CD4-positive, alpha-beta T cell treated with Interleukin-6 at 100 ng/mL for 8 hours (primary cell): Measurements from ENCODE around the gene ADRB2.

ENCODE experiments used
- DNase-seq: peaks from one replicate; pipeline ENCODE4 v3.0.0-alpha.2; 2020; ENCODE audit warnings: mixed read lengths, low spot score

Gene ADRB2

GRCh38 chr5:148831590-148832565, 5.5 kb downstream of the ADRB2 start:
- no peak for DNase-seq

DNA sequence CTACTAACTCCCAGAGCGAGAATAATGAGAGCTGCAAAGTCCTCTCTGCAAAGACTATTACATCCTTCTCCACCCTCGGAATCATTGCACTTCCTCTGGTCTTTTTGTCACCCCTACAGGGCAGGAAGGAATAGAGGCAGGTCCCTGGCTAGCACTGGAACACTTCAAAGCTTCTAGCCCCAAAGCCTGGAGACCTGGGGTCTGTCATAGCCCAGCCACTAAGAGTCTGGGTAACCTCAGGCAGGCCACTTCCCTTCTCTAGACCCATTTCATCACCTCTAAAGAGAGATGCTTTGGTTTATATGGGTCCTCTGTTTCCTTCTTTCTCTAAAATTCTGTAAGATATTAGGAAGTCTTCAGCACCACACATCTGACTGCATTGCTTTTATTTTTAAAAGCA, 6.7 kb downstream of the ADRB2 start:
- DNase-seq, result no peak

- no peak for DNase-seq
Observed at GRCh38 chr5:148833925-148834324, 7.5 kb downstream of the ADRB2 start.

- DNase-seq, result no peak
Observed at GRCh38 chr5:148834689-148835088, 8.3 kb downstream of the ADRB2 start.

- no peak for DNase-seq
Observed at GRCh38 chr5:148836272-148837250, 10.2 kb downstream of the ADRB2 start.

- no peak for DNase-seq
Observed at GRCh38 chr5:148837383-148837782, 11.0 kb downstream of the ADRB2 start.

- no peak for DNase-seq
Observed at GRCh38 chr5:148838357-148838756, 11.9 kb downstream of the ADRB2 start.

DNA sequence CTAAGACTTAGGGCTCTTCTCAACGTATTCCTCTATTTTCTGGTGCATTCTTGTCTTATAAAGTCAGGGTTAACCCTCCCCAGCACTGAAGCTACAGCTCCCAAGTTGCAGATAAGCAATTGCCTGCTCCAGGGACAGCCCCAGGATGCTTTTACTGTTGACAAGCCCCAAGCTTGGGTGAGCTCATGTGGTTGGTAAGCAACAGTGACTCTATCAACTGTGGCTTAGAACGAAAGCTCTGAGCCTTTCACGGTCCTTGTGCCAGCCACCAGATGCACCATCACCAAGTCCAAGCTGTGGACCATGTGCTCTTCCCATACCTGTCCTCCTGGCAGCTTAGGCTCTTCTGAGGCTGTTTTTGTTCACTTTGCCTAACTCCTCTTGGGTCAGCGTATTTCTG, 13.5 kb downstream of the ADRB2 start:
- no peak for DNase-seq

- DNase-seq, result no peak
Observed at GRCh38 chr5:148840531-148840930, 14.1 kb downstream of the ADRB2 start.

DNA sequence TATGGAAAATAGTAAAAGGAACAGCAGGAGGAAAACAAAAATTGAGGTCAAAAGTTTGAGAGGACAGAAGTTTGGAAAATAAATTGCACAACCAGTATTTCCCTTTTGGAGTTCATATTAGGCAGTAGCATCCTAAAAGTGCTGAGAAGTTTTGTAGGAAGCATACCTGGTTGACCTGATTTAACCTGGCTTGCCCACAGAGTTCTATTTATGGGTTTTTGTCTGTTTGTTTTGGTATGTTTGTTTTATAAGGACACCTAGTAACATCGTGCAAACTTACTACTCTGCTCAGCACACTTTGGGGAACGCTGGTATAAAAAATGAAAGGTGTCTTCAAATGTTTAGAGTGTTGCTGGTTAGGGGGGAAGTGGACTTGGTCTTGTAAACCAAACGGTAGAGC, 15.1 kb downstream of the ADRB2 start:
- no peak for DNase-seq

DNA sequence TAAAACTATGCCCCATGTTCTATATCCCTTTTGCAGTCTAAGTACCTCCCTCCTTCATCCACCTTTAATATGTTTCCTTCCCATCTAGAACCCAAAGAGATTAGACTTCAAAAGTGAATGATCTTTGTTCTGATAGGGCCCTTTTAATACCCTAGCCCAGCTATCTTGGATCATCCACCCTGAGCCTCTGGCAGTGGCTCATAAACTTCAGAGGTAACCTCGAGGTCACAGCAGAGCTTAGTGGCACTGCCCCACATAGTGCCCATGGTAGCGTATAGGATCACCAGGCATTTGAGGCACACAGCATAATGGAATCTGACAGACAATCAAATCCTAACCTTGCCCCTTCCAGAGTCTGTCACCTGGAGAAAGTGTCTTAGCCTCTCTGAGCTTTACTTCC, 15.8 kb downstream of the ADRB2 start:
- DNase-seq, result no peak

GRCh38 chr5:148843510-148844318, 17.3 kb downstream of the ADRB2 start:
- no peak for DNase-seq

- DNase-seq, result no peak
Observed at GRCh38 chr5:148844433-148845280, 18.2 kb downstream of the ADRB2 start.

DNA sequence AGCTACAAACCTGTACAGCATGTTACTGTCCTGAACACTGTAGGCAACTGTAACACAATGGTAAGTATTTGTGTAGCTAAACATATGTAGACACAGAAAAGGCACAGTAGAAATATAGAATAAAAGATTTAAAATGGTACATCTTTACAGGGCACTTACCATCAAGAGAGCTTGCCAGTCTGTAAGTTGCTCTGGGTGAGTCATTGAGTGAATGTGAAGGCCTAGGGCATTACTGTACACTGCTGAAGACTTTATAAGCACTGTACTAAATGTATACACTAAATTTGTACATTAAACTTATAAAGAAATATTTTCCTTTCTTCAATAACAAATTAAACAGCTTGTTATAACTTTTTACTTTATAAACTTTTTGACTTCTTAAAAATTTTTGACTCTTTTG, 20.5 kb downstream of the ADRB2 start:
- DNase-seq, result no peak

- DNase-seq, result no peak
Observed at GRCh38 chr5:148847456-148847855, 21.0 kb downstream of the ADRB2 start.

DNA sequence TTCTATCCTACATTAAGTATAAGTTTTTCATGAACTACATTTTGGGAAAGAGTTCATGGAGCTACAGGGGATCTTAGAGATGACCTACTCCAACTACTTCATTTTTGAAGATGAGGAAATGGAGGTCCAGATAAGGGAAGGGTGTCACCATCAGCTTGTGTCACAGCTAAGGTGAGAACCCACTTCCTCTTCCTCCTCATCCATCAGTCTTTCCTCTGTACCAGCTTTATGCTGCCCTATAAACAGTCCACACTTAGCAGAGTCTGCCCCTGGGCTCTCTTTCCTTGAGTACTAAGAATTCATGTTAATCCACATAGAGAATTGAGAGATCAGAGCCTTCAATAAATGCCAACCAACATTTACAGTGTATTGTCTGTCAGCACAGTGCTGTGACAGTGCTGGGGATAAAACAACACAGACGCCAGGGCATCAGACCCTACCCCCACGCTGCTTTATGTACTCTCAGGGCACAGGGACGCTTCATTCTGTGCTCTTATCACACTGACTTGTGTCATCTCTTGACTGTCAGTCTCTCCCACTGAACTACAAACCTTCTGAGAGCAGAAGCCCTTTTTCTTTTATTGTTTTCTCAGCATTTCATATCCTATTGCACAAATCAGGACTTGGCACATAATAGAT, 22.1 kb downstream of the ADRB2 start:
- peak; percentile 29 for DNase-seq

DNA sequence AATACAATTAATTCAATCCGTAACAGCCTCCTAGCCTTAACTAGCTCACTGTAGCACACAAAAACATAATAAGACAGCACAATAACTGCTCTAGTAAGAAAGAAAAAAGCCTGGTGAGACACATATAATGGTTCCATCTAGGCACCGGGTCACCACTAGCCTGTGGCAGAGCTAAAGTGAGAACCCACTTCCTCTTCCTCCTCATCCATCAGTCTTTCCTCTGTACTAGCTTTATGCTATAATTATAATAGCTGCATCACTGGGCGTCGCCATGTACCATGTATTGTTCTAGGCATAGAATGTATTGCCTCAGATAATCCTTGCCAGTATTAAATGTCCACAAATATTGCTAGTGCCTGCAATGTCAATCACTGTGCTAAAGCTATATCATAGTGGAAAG, 23.1 kb downstream of the ADRB2 start:
- peak; percentile 47 for DNase-seq

DNA sequence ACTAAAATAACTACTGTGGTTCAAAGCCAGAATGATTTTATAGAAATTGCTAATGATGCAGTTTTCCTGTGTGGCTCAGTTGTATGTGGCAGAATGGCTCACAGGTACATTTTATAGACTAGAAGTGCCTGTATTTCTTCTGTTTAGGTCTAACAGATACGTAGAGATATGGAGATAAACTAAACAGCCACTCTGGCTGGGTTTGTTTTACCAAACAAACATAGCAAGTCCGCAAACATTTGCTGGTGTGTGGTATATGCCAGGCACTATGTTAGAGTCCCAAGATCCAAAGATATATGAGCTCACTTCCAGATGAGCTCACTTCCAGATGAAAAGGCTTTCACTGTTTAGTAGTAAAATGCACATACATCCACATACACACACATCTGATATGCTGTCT, 24.4 kb downstream of the ADRB2 start:
- DNase-seq, result no peak

GRCh38 chr5:148853868-148854267, 27.5 kb downstream of the ADRB2 start:
- no peak for DNase-seq

GRCh38 chr5:148855249-148856008, 29.0 kb downstream of the ADRB2 start:
- DNase-seq, result peak; percentile 42
